Mucosa of descending colon (tissue), 3 donors: ENCODE data around the gene SYT2. TPM values are rescaled to one million over a fixed set of nuclear protein-coding genes. Genes with fewer than 3 reads are reported as not detected.
A peak's percentile ranks its signal among the peaks of the same experiment; 100 is the strongest.

ENCODE experiments used
- ATAC-seq: fragments of 200-7000 bp; cut with Tn5 transposase; one replicate; pipeline ENCODE4 v1.9.1; 2020; ENCODE audit warnings: mild to moderate bottlenecking, moderate library complexity
- DNase-seq, 3 donors: peaks; one replicate each; pipeline ENCODE4 v3.0.0-alpha.2; 2020
- H3K36me3 ChIP-seq: fragments of 200-600 bp; one replicate; pipeline ENCODE4 v1.8.0; 2021; ENCODE audit warnings: low read depth, mild to moderate bottlenecking
- H3K4me1 ChIP-seq: fragments of 200-600 bp; one replicate; pipeline ENCODE4 v1.8.0; 2021; ENCODE audit warnings: low read depth, mild to moderate bottlenecking
- H3K4me3 ChIP-seq: fragments of 200-600 bp; one replicate; pipeline ENCODE4 v1.8.0; 2021; ENCODE audit warnings: mild to moderate bottlenecking
- H3K9me3 ChIP-seq: fragments of 200-600 bp; one replicate; pipeline ENCODE4 v1.8.0; 2021; ENCODE audit warnings: mild to moderate bottlenecking
- CTCF ChIP-seq: fragments of 200-600 bp; IDR thresholded peaks from one replicate; pipeline ENCODE4 v1.8.0; 2022; ENCODE audit warnings: antibody characterized with exemption, mild to moderate bottlenecking
- intact Hi-C, 2 donors: fragments of 100-400 bp; cut with DNase I in 1 of 2; cut with micrococcal nuclease in 1 of 2; formaldehyde crosslinking; loops; one replicate each; pipeline versions ENCODE4 v1.11.0 to v1.11.1; 2022; cut with DNase I, micrococcal nuclease
- total RNA-seq, 3 donors: library from RNA; stranded (reverse); fragmentation: NEBNext Ultra II Directional in 2 of 3; extraction: Animal tissue kit (Norgen Biotek cat#: 25700) in 2 of 3; gene quantifications; one replicate each; pipeline versions ENCODE4 v1.2.1 to v1.2.4, GENCODE V29; 2021 to 2023
- donor health status: DM: no; HTN: no; CAD: no; lungs with moderate emphysema.
- donor health status: DM: no; HTN: no; CAD: no.
- donor health status: DM: no; HTN: yes; CAD: no.

SYT2 gene
- total RNA-seq, 3 donors from 2014 or later: 0.16 to 0.43 TPM; not detected in 1

- Histone ChIP-seq H3K4me3 (no peak overlapping the region), H3K36me3 (no peaks in the 10 kb centered on the region), H3K9me3 (no peaks in the 10 kb centered on the region), H3K4me1 (no peaks in the 10 kb centered on the region)
- ATAC-seq (no peak), DNase-seq (no peak)
- no peak for TF ChIP-seq CTCF
- intact Hi-C loops: no loop called here
These were observed 119.3 kb downstream of the SYT2 start for GRCh38 chr1:202590975-202591411.

- Histone ChIP-seq H3K4me3 (no peak overlapping the region), H3K9me3 (no peaks in the 10 kb centered on the region), H3K36me3 (no peaks in the 10 kb centered on the region), H3K4me1 (no peaks in the 10 kb centered on the region)
- DNase-seq (no peak), ATAC-seq (no peak)
- no peak for TF ChIP-seq CTCF
- intact Hi-C loops: no loop called here
These were observed 120.1 kb downstream of the SYT2 start for GRCh38 chr1:202590126-202590525.

GRCh38 chr1:202589190-202589930 is 120.9 kb downstream of the SYT2 start:
- intact Hi-C loops: no loop called here
- no peaks in the 10 kb centered on the region for H3K36me3 ChIP-seq
- ATAC-seq: peak; percentile 66
- peak; percentile 53 to 65 (median 59) for DNase-seq
- TF ChIP-seq CTCF: no peak
- no peaks in the 10 kb centered on the region for H3K9me3 ChIP-seq
- no peak overlapping the region for H3K4me3 ChIP-seq
- no peaks in the 10 kb centered on the region for H3K4me1 ChIP-seq

GRCh38 chr1:202588503-202589189 is 121.6 kb downstream of the SYT2 start:
- peak; percentile 20 for ATAC-seq
- Histone ChIP-seq H3K36me3 (no peaks in the 10 kb centered on the region), H3K4me3 (no peak overlapping the region), H3K4me1 (no peaks in the 10 kb centered on the region), H3K9me3 (no peaks in the 10 kb centered on the region)
- DNase-seq: no peak
- intact Hi-C loops: no loop called here
- TF ChIP-seq CTCF: no peak

DNA sequence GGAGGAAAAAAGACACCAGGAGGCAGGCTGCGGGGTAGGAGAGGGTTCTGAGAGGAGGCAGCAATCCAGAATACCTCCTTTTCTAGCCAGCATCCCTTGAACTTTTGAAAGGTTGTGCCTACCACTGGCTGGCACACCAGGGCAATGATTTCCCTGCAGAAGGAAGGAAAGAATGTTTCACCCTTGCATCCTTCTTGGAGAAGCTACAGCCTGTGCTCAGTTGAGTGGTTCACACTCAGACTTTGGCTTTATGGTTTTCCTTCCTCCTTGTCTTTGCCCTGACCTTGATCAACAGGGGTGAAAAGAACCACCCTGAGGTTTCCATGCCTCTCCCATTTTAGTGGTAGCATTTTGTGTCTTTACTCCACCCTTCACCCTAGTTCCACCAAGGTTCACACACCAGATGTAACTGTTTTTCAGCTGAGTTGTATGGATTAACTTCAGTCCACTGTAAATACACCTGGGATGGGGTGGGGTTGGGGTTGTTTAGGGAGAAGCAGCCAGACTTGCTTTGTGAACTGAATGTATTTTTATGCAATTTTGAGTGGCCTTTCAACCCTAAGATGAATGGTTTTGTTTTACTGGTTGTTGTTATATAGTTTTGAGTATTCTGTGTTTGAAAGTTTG is 122.3 kb downstream of the SYT2 start:
- Histone ChIP-seq H3K4me3 (no peak overlapping the region), H3K4me1 (no peaks in the 10 kb centered on the region), H3K36me3 (no peaks in the 10 kb centered on the region), H3K9me3 (no peaks in the 10 kb centered on the region)
- DNase-seq: no peak
- no peak for ATAC-seq
- intact Hi-C loops: no loop called here
- TF ChIP-seq CTCF: no peak
